NT2/D1 (cell line): ENCODE data around the gene SEC11A.

Source experiments
- DNase-seq: peaks from one replicate; pipeline ENCODE4 v3.0.0-alpha.2; 2011; ENCODE audit warnings: low read depth, low spot score
- H3K27me3 ChIP-seq: 2 replicates; pipeline ENCODE4 v1.6.0; 2011; ENCODE audit warnings: mild to moderate bottlenecking; ENCODE audit not compliant: insufficient read length, insufficient read depth
- H3K36me3 ChIP-seq: 2 replicates; pipeline ENCODE4 v1.6.1; 2011; ENCODE audit warnings: mild to moderate bottlenecking, low read length, mixed read lengths; ENCODE audit not compliant: insufficient read depth, insufficient read length
- H3K4me1 ChIP-seq: 2 replicates; pipeline ENCODE4 v1.5.1; 2011; ENCODE audit not compliant: insufficient read depth, insufficient read length
- H3K4me3 ChIP-seq: 2 replicates; pipeline ENCODE4 v1.5.1; 2011; ENCODE audit warnings: low read depth; ENCODE audit not compliant: insufficient read length
- H3K9ac ChIP-seq: 2 replicates; pipeline ENCODE4 v1.6.0; 2011; ENCODE audit warnings: low read depth; ENCODE audit not compliant: insufficient read length
- H3K9me3 ChIP-seq: 2 replicates; pipeline ENCODE4 v1.5.1; 2011; ENCODE audit warnings: mild to moderate bottlenecking, low read length; ENCODE audit not compliant: insufficient read depth
- SUZ12 ChIP-seq: IDR thresholded peaks from 2 replicates; pipeline ENCODE4 v1.6.1; 2011; ENCODE audit not compliant: insufficient read length, insufficient read depth; ENCODE audit errors: extremely low read depth
- YY1 ChIP-seq: IDR thresholded peaks from 2 replicates; pipeline ENCODE4 v1.6.1; 2011; ENCODE audit not compliant: insufficient read length, insufficient read depth
- ZNF274 ChIP-seq: IDR thresholded peaks from 2 replicates; pipeline ENCODE4 v1.6.1; 2011; ENCODE audit warnings: mild to moderate bottlenecking, low read depth, low read length

SEC11A gene

GRCh38 chr15:84749111-84749991 is 33.4 kb upstream of the SEC11A start:
- Histone ChIP-seq H3K9me3 (no peaks in the 10 kb centered on the region), H3K9ac (peak overlapping the region; percentile 74), H3K27me3 (no peaks in the 10 kb centered on the region), H3K36me3 (peaks cover 8% of the 10 kb centered on the region), H3K4me3 (peak overlapping the region; percentile 76), H3K4me1 (no peaks in the 10 kb centered on the region)
- DNase-seq, result no peak
- TF ChIP-seq ZNF274, result no peak
- TF ChIP-seq YY1, result no peak
- TF ChIP-seq SUZ12, result no peak

GRCh38 chr15:84748274-84749110 is 32.6 kb upstream of the SEC11A start, which contains the start of gene ZNF592:
ZNF592 (plus strand) TSS chr15:84748592; CDS start chr15:84782676, 34,084 bp downstream.
- Histone ChIP-seq H3K9me3 (no peaks in the 10 kb centered on the region), H3K4me1 (no peaks in the 10 kb centered on the region), H3K36me3 (peaks cover 2% of the 10 kb centered on the region), H3K4me3 (peak within 1 kb of the TSS; percentile 85), H3K9ac (peak within 1 kb of the TSS; percentile 96), H3K27me3 (no peaks in the 10 kb centered on the region)
- no peak for TF ChIP-seq SUZ12
- TF ChIP-seq ZNF274, result no peak
- peak; percentile 8 for TF ChIP-seq YY1
- DNase-seq, result peak; percentile 30

GRCh38 chr15:84747416-84748273 is 31.7 kb upstream of the SEC11A start:
- TF ChIP-seq YY1, result peak; percentile 28
- TF ChIP-seq SUZ12, result no peak
- TF ChIP-seq ZNF274, result no peak
- H3K36me3 ChIP-seq, result no peaks in the 10 kb centered on the region
- peak overlapping the region; percentile 96 for H3K9ac ChIP-seq
- H3K27me3 ChIP-seq, result no peaks in the 10 kb centered on the region
- no peaks in the 10 kb centered on the region for H3K4me1 ChIP-seq
- no peaks in the 10 kb centered on the region for H3K9me3 ChIP-seq
- peak; percentile 54 for DNase-seq
- H3K4me3 ChIP-seq, result peak overlapping the region; percentile 85

GRCh38 chr15:84741121-84741520 is 25.2 kb upstream of the SEC11A start:
- Histone ChIP-seq H3K9me3 (no peaks in the 10 kb centered on the region), H3K27me3 (no peaks in the 10 kb centered on the region), H3K4me1 (no peaks in the 10 kb centered on the region), H3K9ac (no peak overlapping the region), H3K36me3 (no peaks in the 10 kb centered on the region), H3K4me3 (no peak overlapping the region)
- TF ChIP-seq ZNF274, result no peak
- TF ChIP-seq YY1, result no peak
- TF ChIP-seq SUZ12, result no peak
- no peak for DNase-seq

GRCh38 chr15:84740691-84741090 is 24.8 kb upstream of the SEC11A start:
- H3K36me3 ChIP-seq, result no peaks in the 10 kb centered on the region
- TF ChIP-seq YY1, result no peak
- TF ChIP-seq SUZ12, result no peak
- no peak for TF ChIP-seq ZNF274
- DNase-seq, result no peak

GRCh38 chr15:84737005-84737404 is 21.1 kb upstream of the SEC11A start:
- Histone ChIP-seq H3K27me3 (no peaks in the 10 kb centered on the region), H3K4me3 (no peak overlapping the region), H3K9ac (no peak overlapping the region), H3K4me1 (no peaks in the 10 kb centered on the region), H3K9me3 (no peaks in the 10 kb centered on the region), H3K36me3 (no peaks in the 10 kb centered on the region)
- TF ChIP-seq SUZ12 (no peak), ZNF274 (no peak), YY1 (no peak)
- no peak for DNase-seq

More at GRCh38 chr15:84740691-84741090, 24.8 kb upstream of the SEC11A start:
- Histone ChIP-seq H3K9me3 (no peaks in the 10 kb centered on the region), H3K4me3 (no peak overlapping the region), H3K9ac (no peak overlapping the region), H3K27me3 (no peaks in the 10 kb centered on the region), H3K4me1 (no peaks in the 10 kb centered on the region)
